K562 (cell line): ENCODE data around the gene GATAD2B.

Experiments used
- BRD9 ChIP-seq: fragments of 450-650 bp; IDR thresholded peaks from 2 replicates; pipeline ENCODE4 v1.6.1; 2018; ENCODE audit warnings: low read depth; ENCODE audit not compliant: partially characterized antibody
- POLR2AphosphoS5 ChIP-seq: IDR thresholded peaks from 2 replicates; pipeline ENCODE4 v1.6.1; 2011; ENCODE audit warnings: mild to moderate bottlenecking, low read depth, low read length, moderate library complexity; ENCODE audit not compliant: control insufficient read depth, insufficient read depth
- TF ChIP-seq, protein P1 (sequence below), 3 experiments: IDR thresholded peaks in 2 of 3; conservative IDR thresholded peaks in 1 of 3; 2 replicates each; pipeline ENCODE4 v1.5.1; 2011 to 2012; ENCODE audit warnings: low read length in 3 of 3, mild to moderate bottlenecking in 3 of 3, control low read depth in 2 of 3, improper control_type of control experiment in 1 of 3, inconsistent platforms in 1 of 3, low read depth in 1 of 3, mixed read lengths in 1 of 3, moderate library complexity in 1 of 3; ENCODE audit not compliant: insufficient read depth in 2 of 3
- TF ChIP-seq, protein P2 (sequence below): sonication (generic); formaldehyde crosslinking; IDR thresholded peaks from 2 replicates; pipeline ENCODE4 v1.8.1; 2023; ENCODE audit warnings: mild to moderate bottlenecking, missing genetic modification reagents
- TF ChIP-seq, protein P3 (sequence below): fragments of 450-650 bp; IDR thresholded peaks from 2 replicates; pipeline ENCODE4 v1.6.1; 2016; ENCODE audit warnings: antibody characterized with exemption

DNA sequence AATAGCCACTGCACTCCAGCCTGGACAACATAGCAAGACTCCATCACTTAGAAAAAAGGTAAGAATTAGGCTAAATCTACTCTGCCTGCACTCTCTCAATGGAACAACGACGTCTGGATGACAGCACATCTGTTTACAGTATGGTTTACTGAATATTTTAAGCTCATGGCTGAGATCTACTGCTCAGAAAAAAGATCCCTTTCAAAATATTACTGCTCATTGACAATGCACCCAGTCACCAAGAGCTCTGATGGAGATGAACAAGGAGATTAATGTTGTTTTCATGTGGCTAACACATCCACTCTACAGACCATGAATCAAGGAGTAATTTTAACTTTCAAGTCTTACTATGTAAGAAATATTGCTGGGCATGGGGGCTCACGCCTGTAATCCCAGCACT is 89.6 kb downstream of the GATAD2B start:
- TF ChIP-seq, protein P1, sequence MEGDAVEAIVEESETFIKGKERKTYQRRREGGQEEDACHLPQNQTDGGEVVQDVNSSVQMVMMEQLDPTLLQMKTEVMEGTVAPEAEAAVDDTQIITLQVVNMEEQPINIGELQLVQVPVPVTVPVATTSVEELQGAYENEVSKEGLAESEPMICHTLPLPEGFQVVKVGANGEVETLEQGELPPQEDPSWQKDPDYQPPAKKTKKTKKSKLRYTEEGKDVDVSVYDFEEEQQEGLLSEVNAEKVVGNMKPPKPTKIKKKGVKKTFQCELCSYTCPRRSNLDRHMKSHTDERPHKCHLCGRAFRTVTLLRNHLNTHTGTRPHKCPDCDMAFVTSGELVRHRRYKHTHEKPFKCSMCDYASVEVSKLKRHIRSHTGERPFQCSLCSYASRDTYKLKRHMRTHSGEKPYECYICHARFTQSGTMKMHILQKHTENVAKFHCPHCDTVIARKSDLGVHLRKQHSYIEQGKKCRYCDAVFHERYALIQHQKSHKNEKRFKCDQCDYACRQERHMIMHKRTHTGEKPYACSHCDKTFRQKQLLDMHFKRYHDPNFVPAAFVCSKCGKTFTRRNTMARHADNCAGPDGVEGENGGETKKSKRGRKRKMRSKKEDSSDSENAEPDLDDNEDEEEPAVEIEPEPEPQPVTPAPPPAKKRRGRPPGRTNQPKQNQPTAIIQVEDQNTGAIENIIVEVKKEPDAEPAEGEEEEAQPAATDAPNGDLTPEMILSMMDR (IDR thresholded peaks at IDR 0.05 in 2 of 3, conservative IDR thresholded peaks at IDR 0.05 in 1 of 3; ENCODE audit: insufficient read depth in 2 of 3, low read depth in 1 of 3, low read length in 3 of 3), result no peak
- TF ChIP-seq, protein P2, sequence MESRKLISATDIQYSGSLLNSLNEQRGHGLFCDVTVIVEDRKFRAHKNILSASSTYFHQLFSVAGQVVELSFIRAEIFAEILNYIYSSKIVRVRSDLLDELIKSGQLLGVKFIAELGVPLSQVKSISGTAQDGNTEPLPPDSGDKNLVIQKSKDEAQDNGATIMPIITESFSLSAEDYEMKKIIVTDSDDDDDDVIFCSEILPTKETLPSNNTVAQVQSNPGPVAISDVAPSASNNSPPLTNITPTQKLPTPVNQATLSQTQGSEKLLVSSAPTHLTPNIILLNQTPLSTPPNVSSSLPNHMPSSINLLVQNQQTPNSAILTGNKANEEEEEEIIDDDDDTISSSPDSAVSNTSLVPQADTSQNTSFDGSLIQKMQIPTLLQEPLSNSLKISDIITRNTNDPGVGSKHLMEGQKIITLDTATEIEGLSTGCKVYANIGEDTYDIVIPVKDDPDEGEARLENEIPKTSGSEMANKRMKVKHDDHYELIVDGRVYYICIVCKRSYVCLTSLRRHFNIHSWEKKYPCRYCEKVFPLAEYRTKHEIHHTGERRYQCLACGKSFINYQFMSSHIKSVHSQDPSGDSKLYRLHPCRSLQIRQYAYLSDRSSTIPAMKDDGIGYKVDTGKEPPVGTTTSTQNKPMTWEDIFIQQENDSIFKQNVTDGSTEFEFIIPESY, result no peak
- TF ChIP-seq BRD9 (no peak), POLR2AphosphoS5 (no peak)
- TF ChIP-seq, protein P3, sequence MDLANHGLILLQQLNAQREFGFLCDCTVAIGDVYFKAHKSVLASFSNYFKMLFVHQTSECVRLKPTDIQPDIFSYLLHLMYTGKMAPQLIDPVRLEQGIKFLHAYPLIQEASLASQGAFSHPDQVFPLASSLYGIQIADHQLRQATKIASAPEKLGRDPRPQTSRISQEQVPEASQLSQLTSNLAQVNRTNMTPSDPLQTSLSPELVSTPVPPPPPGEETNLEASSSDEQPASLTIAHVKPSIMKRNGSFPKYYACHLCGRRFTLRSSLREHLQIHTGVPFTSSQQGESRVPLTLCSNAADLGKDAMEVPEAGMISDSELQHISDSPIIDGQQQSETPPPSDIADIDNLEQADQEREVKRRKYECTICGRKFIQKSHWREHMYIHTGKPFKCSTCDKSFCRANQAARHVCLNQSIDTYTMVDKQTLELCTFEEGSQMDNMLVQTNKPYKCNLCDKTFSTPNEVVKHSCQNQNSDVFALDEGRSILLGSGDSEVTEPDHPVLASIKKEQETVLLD, result no peak
